Measurements from ENCODE around the gene TMEM255A. TPM values are rescaled to one million over a fixed set of nuclear protein-coding genes. Genes with fewer than 3 reads are reported as not detected.

TMEM255A gene
- total and polyA plus RNA-seq, 2 of the 13 experiments (the other 11 are each of a cell fraction or from before 2014, with no cell fraction given), result 0.13 to 0.40 TPM

DNA sequence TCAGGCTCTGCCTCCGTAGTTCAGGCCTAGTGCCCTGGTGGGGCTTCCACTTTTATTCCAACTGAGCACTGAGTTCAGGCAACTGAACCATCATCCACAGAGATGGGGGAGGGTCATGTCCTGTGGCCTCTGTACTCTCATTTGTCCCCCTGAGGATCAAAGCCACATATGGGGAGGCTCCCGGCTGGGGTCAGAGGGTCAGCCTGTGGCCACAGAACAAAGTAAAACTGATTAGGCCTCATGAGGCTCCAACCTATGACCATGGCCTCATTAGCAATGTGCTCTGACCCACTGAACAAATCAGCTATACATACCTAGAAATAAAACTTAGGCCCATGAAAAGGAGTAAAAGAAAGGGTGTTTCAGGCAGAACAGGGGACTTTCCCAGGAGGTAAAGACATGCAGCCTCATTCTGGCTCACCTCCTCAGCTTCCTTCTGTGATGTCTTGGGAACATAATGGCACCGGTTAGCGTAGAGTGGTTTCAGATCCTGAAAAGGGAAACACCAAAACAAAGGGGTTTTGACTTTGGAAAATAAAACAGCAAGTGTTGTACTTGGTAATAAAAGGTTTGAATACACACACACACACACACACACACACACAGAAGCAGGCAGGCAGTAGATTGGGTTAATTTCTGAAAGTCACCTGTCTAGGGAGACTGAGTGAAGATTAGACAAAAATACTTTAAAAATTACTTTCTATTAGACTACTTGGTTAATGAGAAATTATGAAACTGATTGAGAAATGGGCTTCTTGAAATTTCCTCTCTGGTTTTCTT is 24.3 kb downstream of the TMEM255A start (continued):
- TF ChIP-seq, protein P1, sequence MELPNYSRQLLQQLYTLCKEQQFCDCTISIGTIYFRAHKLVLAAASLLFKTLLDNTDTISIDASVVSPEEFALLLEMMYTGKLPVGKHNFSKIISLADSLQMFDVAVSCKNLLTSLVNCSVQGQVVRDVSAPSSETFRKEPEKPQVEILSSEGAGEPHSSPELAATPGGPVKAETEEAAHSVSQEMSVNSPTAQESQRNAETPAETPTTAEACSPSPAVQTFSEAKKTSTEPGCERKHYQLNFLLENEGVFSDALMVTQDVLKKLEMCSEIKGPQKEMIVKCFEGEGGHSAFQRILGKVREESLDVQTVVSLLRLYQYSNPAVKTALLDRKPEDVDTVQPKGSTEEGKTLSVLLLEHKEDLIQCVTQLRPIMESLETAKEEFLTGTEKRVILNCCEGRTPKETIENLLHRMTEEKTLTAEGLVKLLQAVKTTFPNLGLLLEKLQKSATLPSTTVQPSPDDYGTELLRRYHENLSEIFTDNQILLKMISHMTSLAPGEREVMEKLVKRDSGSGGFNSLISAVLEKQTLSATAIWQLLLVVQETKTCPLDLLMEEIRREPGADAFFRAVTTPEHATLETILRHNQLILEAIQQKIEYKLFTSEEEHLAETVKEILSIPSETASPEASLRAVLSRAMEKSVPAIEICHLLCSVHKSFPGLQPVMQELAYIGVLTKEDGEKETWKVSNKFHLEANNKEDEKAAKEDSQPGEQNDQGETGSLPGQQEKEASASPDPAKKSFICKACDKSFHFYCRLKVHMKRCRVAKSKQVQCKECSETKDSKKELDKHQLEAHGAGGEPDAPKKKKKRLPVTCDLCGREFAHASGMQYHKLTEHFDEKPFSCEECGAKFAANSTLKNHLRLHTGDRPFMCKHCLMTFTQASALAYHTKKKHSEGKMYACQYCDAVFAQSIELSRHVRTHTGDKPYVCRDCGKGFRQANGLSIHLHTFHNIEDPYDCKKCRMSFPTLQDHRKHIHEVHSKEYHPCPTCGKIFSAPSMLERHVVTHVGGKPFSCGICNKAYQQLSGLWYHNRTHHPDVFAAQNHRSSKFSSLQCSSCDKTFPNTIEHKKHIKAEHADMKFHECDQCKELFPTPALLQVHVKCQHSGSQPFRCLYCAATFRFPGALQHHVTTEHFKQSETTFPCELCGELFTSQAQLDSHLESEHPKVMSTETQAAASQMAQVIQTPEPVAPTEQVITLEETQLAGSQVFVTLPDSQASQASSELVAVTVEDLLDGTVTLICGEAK (IDR thresholded peaks at IDR 0.05), result no peak
- TF ChIP-seq, protein P1 (CRISPR knock-in tag; IDR thresholded peaks at IDR 0.05), result no peak
- TF ChIP-seq SMAD9 (CRISPR knock-in tag; IDR thresholded peaks at IDR 0.05), result no peak
- TF ChIP-seq, protein P2, sequence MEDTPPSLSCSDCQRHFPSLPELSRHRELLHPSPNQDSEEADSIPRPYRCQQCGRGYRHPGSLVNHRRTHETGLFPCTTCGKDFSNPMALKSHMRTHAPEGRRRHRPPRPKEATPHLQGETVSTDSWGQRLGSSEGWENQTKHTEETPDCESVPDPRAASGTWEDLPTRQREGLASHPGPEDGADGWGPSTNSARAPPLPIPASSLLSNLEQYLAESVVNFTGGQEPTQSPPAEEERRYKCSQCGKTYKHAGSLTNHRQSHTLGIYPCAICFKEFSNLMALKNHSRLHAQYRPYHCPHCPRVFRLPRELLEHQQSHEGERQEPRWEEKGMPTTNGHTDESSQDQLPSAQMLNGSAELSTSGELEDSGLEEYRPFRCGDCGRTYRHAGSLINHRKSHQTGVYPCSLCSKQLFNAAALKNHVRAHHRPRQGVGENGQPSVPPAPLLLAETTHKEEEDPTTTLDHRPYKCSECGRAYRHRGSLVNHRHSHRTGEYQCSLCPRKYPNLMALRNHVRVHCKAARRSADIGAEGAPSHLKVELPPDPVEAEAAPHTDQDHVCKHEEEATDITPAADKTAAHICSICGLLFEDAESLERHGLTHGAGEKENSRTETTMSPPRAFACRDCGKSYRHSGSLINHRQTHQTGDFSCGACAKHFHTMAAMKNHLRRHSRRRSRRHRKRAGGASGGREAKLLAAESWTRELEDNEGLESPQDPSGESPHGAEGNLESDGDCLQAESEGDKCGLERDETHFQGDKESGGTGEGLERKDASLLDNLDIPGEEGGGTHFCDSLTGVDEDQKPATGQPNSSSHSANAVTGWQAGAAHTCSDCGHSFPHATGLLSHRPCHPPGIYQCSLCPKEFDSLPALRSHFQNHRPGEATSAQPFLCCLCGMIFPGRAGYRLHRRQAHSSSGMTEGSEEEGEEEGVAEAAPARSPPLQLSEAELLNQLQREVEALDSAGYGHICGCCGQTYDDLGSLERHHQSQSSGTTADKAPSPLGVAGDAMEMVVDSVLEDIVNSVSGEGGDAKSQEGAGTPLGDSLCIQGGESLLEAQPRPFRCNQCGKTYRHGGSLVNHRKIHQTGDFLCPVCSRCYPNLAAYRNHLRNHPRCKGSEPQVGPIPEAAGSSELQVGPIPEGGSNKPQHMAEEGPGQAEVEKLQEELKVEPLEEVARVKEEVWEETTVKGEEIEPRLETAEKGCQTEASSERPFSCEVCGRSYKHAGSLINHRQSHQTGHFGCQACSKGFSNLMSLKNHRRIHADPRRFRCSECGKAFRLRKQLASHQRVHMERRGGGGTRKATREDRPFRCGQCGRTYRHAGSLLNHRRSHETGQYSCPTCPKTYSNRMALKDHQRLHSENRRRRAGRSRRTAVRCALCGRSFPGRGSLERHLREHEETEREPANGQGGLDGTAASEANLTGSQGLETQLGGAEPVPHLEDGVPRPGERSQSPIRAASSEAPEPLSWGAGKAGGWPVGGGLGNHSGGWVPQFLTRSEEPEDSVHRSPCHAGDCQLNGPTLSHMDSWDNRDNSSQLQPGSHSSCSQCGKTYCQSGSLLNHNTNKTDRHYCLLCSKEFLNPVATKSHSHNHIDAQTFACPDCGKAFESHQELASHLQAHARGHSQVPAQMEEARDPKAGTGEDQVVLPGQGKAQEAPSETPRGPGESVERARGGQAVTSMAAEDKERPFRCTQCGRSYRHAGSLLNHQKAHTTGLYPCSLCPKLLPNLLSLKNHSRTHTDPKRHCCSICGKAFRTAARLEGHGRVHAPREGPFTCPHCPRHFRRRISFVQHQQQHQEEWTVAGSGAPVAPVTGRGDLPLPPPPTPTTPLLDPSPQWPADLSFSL (CRISPR knock-in tag; IDR thresholded peaks at IDR 0.05), result no peak
- TF ChIP-seq, protein P3, sequence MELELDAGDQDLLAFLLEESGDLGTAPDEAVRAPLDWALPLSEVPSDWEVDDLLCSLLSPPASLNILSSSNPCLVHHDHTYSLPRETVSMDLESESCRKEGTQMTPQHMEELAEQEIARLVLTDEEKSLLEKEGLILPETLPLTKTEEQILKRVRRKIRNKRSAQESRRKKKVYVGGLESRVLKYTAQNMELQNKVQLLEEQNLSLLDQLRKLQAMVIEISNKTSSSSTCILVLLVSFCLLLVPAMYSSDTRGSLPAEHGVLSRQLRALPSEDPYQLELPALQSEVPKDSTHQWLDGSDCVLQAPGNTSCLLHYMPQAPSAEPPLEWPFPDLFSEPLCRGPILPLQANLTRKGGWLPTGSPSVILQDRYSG (CRISPR knock-in tag; IDR thresholded peaks at IDR 0.05), result no peak
- TF ChIP-seq, protein P4, sequence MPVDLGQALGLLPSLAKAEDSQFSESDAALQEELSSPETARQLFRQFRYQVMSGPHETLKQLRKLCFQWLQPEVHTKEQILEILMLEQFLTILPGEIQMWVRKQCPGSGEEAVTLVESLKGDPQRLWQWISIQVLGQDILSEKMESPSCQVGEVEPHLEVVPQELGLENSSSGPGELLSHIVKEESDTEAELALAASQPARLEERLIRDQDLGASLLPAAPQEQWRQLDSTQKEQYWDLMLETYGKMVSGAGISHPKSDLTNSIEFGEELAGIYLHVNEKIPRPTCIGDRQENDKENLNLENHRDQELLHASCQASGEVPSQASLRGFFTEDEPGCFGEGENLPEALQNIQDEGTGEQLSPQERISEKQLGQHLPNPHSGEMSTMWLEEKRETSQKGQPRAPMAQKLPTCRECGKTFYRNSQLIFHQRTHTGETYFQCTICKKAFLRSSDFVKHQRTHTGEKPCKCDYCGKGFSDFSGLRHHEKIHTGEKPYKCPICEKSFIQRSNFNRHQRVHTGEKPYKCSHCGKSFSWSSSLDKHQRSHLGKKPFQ (CRISPR knock-in tag; IDR thresholded peaks at IDR 0.05; ENCODE audit: insufficient replicate concordance), result no peak
- no peak for TF ChIP-seq ZNF552 (CRISPR knock-in tag; IDR thresholded peaks at IDR 0.05; ENCODE audit: borderline replicate concordance)
- 0 out of 2 replicates have a peak, but pooled peaks have one; percentile 25 for TF ChIP-seq MEIS2 (CRISPR knock-in tag; IDR thresholded peaks at IDR 0.05)
- TF ChIP-seq PPARG (CRISPR knock-in tag; conservative IDR thresholded peaks at IDR 0.05), result 0 out of 2 replicates have a peak, but pooled peaks have one; percentile 32
